ENCODE results near the gene BCL7A. TPM values are rescaled to one million over a fixed set of nuclear protein-coding genes. Genes with fewer than 3 reads are reported as not detected.

Gene BCL7A
- total and polyA plus RNA-seq, 2 experiments from 2014 or later = 12.7 to 14.9 TPM

GRCh38 chr12:122021193-122021821 lies 377 bp upstream of the BCL7A start:
- DNase-seq (ENCODE audit: low spot score) = peak; percentile 63
- no peak overlapping the region for H3K27ac ChIP-seq (ENCODE audit: low read depth)
- peak; percentile 16 for ATAC-seq

More at GRCh38 chr12:122021193-122021821, 377 bp upstream of the BCL7A start:
- H3K4me3 ChIP-seq = peak overlapping the region; percentile 69
- H2AFZ ChIP-seq = peak overlapping the region; percentile 95
- H3K4me2 ChIP-seq = peak overlapping the region; percentile 89
- Mint-ChIP-seq H3K36me3 (ENCODE audit: low read depth) (peaks cover 3% of the 10 kb centered on the region; the same call in 2 of the 3 replicates), H3K27me3 (ENCODE audit: insufficient read depth, low read depth, poor library complexity) (peaks cover 38% of the 10 kb centered on the region), H3K27ac (no peak overlapping the region; the same call in 1 of the 2 replicates), H3K4me3 (peak overlapping the region; percentile 97), H3K4me1 (peaks cover 11% of the 10 kb centered on the region; the same call in 2 of the 3 replicates), H3K9me3 (no peaks in the 10 kb centered on the region; the same call in 2 of the 3 replicates)
- H3K27me3 ChIP-seq (ENCODE audit: insufficient read depth) = peaks cover 43% of the 10 kb centered on the region
- peaks cover 30% of the 10 kb centered on the region for H3K79me2 ChIP-seq (replicated peaks; ENCODE audit: insufficient read depth)
- no peaks in the 10 kb centered on the region for H3K36me3 ChIP-seq (ENCODE audit: insufficient read depth)
- H3K9me2 ChIP-seq (ENCODE audit: insufficient read depth) = no peaks in the 10 kb centered on the region
- no peaks in the 10 kb centered on the region; the same call in 1 of the 2 replicates for H4K20me1 ChIP-seq (replicated peaks; ENCODE audit: insufficient read depth)
- TF ChIP-seq CTCF (conservative IDR thresholded peaks at IDR 0.05; ENCODE audit: low read depth in 2 of 2) (no peak), ZNF462 (CRISPR knock-in tag; IDR thresholded peaks at IDR 0.05) (no peak), ZNF114 (CRISPR knock-in tag; IDR thresholded peaks at IDR 0.05) (no peak), REST (IDR thresholded peaks at IDR 0.05; ENCODE audit: unreplicated experiment) (no peak), ETS1 (IDR thresholded peaks at IDR 0.05) (no peak), POLR2AphosphoS5 (IDR thresholded peaks at IDR 0.05; ENCODE audit: low read depth) (no peak), NANOG (IDR thresholded peaks at IDR 0.05; ENCODE audit: borderline replicate concordance) (no peak), EZH2phosphoT487 (IDR thresholded peaks at IDR 0.05; ENCODE audit: unreplicated experiment) (no peak)
- H3K4me1 ChIP-seq (ENCODE audit: insufficient read depth) = peaks cover 12% of the 10 kb centered on the region
- peaks cover 16% of the 10 kb centered on the region; the same call in 1 of the 2 replicates for H3F3A ChIP-seq (replicated peaks; ENCODE audit: low read depth)
